Esophagus (tissue), 2 donors: Measurements from ENCODE around the gene STRIP1. TPM values are rescaled to one million over a fixed set of nuclear protein-coding genes. Genes with fewer than 3 reads are reported as not detected.
A peak's percentile ranks its signal among the peaks of the same experiment; 100 is the strongest.
"Not testable (repeated sequence)": the region's sequence is repeated elsewhere in the genome, so short reads cannot be mapped to it uniquely, and the experiment has no call there.

ENCODE experiments used
- H3K27ac ChIP-seq, 2 donors: one replicate each; pipeline ENCODE4 v1.5.1; 2013; ENCODE audit warnings: low read depth in 2 of 2, mild to moderate bottlenecking in 2 of 2, inconsistent platforms in 1 of 2, low read length in 1 of 2, moderate library complexity in 1 of 2
- H3K27me3 ChIP-seq, 2 donors: one replicate each; pipeline ENCODE4 v1.6.1; 2013; ENCODE audit warnings: low read length in 2 of 2, control low read depth in 1 of 2, mild to moderate bottlenecking in 1 of 2; ENCODE audit not compliant: insufficient read depth in 2 of 2, control insufficient read depth in 1 of 2
- H3K36me3 ChIP-seq, 2 donors: one replicate each; pipeline ENCODE4 v1.6.1; 2013; ENCODE audit warnings: low read length in 1 of 2; ENCODE audit not compliant: control insufficient read depth in 2 of 2, insufficient read depth in 2 of 2
- H3K4me1 ChIP-seq, 2 donors: one replicate each; pipeline ENCODE4 v1.6.1; 2013; ENCODE audit warnings: low read length in 1 of 2; ENCODE audit not compliant: control insufficient read depth in 2 of 2, insufficient read depth in 2 of 2
- H3K4me3 ChIP-seq, 2 donors: one replicate each; pipeline ENCODE4 v1.5.1; 2013; ENCODE audit warnings: low read length in 2 of 2, mild to moderate bottlenecking in 2 of 2, low read depth in 1 of 2, moderate library complexity in 1 of 2
- H3K9me3 ChIP-seq, 2 donors: one replicate each; pipeline ENCODE4 v1.6.1; 2013; ENCODE audit warnings: mild to moderate bottlenecking in 2 of 2, low read depth in 1 of 2, low read length in 1 of 2, moderate library complexity in 1 of 2; ENCODE audit not compliant: control insufficient read depth in 2 of 2, insufficient read depth in 1 of 2
- WGBS, 2 donors: extraction: QIAGEN DNeasy Blood & Tissue Kit; methylation state at CpG; one replicate each; pipeline ENCODE4 v1.1.7; 2013; 5-methylcytosine and 5-hydroxymethylcytosine counted together
- polyA plus RNA-seq, 2 donors: library from polyadenylated mRNA; stranded (reverse); fragments of 200-250 nt; gene quantifications; one replicate each; pipeline ENCODE4 v1.2.3, GENCODE V29; 2013
- donor health status: healthy with polysubstance abuse.
- donor health status: Bipolar disorder and iron deficiency.

Gene STRIP1
- polyA plus RNA-seq, 2 donors, result 12.3 to 14.0 TPM

DNA sequence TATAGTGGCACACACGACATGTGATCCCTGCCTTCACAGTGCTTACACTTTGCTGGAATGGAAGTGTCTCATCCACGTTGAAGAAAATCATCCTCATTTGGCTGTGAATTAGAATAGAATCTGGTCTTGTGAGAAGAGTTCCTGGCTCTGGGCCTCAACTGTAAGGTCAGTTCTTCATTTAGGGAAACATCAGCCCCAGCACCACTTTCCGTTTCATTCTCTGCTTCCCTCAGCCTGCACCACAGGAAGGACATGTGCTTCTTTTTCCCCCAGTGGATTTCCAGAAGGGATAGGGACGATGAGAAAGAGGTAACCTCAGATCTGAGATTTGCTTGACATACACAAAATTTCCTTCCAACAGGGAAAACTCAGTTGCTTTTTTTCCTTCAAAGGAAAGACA, 39.7 kb downstream of the STRIP1 start:
- WGBS, 2 donors, result 80 to 82% methylated on average over 4 of the region's 4 CpGs
- no peaks in the 10 kb centered on the region for H3K36me3 ChIP-seq
- H3K4me1 ChIP-seq, result peaks cover 3 to 4% of the 10 kb centered on the region in 2 donors
- H3K27me3 ChIP-seq, result peaks cover 3 to 21% of the 10 kb centered on the region in 2 donors
- H3K27ac ChIP-seq, result no peak overlapping the region
- H3K9me3 ChIP-seq, result no peaks in the 10 kb centered on the region
- H3K4me3 ChIP-seq, result no peak overlapping the region

DNA sequence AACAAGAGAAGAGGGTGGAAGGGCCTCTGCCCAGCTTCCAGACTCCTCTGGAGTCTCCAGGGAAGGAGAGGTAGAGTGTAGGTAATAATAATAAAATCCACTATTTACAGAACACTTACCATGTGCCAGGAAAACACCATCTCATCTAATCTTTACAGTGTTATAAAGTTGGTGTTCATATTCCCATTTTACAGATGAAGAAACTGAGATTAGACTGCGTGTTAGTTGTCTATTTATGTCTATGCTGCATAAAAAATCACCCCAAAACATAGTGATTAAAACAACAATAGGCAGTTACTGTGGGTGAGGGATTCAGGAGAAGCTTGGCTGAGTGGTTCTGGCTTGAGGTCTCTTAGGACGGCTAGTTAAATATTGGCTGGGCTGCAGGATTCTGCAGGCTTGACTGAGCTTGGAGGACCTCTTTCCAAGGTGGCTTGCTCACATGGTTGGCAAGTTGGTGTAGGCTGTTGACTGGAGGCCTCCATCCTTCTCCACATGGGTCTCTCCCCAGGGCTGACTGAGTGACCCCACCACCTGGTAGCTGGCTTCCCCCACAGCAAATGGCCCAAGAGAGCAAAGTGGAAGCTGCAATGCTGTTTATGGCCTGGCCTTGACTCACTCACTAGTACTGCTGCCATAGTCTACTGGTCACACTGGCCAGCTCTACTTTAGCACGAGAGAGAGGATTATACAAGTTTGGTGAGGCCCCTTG, 42.5 kb downstream of the STRIP1 start:
- Histone ChIP-seq H3K36me3 (no peaks in the 10 kb centered on the region), H3K4me3 (no peak overlapping the region), H3K27ac (no peak overlapping the region), H3K27me3 (no peaks in the 10 kb centered on the region), H3K9me3 (no peaks in the 10 kb centered on the region), H3K4me1 (no peaks in the 10 kb centered on the region)
- WGBS, 2 donors, result 80 to 85% methylated on average over 3 of the region's 3 CpGs

DNA sequence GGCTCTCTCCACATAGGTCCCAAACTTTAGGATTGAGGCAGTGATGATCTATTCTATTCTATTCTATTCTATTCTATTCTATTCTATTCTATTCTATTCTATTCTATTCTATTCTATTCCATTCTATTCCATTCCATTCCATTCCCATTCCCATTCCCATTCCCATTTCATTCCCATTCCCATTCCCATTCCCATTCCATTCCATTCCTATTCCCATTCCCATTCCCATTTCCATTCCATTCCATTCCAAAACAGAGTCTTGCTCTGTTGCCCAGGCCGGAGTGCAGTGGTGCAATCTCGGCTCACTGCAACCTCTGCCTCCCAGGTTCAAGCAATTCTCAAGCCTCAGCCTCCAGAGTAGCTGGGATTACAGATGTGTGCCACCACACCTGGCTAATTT, 45.6 kb downstream of the STRIP1 start:
- H3K36me3 ChIP-seq, H3K9me3 ChIP-seq, H3K27ac ChIP-seq, H3K4me3 ChIP-seq, H3K4me1 ChIP-seq, H3K27me3 ChIP-seq: not testable (repeated sequence)
- 93 to 98% methylated on average over 2 of the region's 2 CpGs for WGBS, 2 donors

DNA sequence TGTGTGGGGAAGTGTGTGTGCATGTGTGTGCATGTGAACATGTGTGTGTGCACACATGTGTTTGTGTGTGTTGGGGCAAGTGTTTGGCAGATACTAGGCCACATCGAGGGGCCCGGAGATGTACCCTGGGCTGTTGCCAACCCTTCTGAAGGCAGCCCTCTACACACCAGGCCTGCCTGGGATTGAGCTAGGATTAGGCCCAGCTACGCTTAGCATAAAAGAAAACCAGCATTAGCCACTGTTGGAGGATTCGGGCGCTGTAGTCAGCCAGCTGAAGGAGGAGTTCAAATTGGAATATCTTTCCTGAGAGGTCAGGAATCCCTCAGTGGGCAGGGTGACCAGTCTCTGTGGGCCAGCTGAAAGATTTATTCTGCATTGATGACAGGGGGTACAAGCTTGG, 46.6 kb downstream of the STRIP1 start:
- H3K27ac ChIP-seq, result no peak overlapping the region
- no peaks in the 10 kb centered on the region for H3K9me3 ChIP-seq
- no peaks in the 10 kb centered on the region for H3K27me3 ChIP-seq
- no peak overlapping the region for H3K4me3 ChIP-seq
- WGBS, 2 donors, result 87 to 89% methylated on average over 5 of the region's 5 CpGs
- peaks cover 0 to 4% of the 10 kb centered on the region in 2 donors for H3K4me1 ChIP-seq
- H3K36me3 ChIP-seq, result no peaks in the 10 kb centered on the region

GRCh38 chr1:110082477-110082876, 48.1 kb downstream of the STRIP1 start:
- WGBS, 2 donors, result 90 to 97% methylated on average over 5 of the region's 5 CpGs
- Histone ChIP-seq H3K27me3 (no peaks in the 10 kb centered on the region), H3K4me3 (no peak overlapping the region)

GRCh38 chr1:110083061-110083865, 48.8 kb downstream of the STRIP1 start:
- peaks cover 0 to 4% of the 10 kb centered on the region in 2 donors for H3K4me1 ChIP-seq
- H3K27ac ChIP-seq, result no peak overlapping the region
- H3K9me3 ChIP-seq, result no peaks in the 10 kb centered on the region
- peak overlapping the region in 1 of 2 donors; percentile 59 for H3K4me3 ChIP-seq
- H3K27me3 ChIP-seq, result no peaks in the 10 kb centered on the region
- WGBS, 2 donors, result 43 to 46% methylated on average over 15 of the region's 15 CpGs
- no peaks in the 10 kb centered on the region for H3K36me3 ChIP-seq

More at GRCh38 chr1:110082477-110082876, 48.1 kb downstream of the STRIP1 start:
- Histone ChIP-seq H3K36me3 (no peaks in the 10 kb centered on the region), H3K4me1 (peaks cover 0 to 4% of the 10 kb centered on the region in 2 donors), H3K9me3 (no peaks in the 10 kb centered on the region), H3K27ac (no peak overlapping the region)

GRCh38 chr1:110083866-110084226, 49.4 kb downstream of the STRIP1 start:
- Histone ChIP-seq H3K27ac (peak overlapping the region in 1 of 2 donors; percentile 23), H3K27me3 (no peaks in the 10 kb centered on the region)
- WGBS, 2 donors, result 5 to 8% methylated on average over 31 to 37 of the region's 37 CpGs

GRCh38 chr1:110084227-110085078, 50.0 kb downstream of the STRIP1 start:
- peaks cover 0 to 4% of the 10 kb centered on the region in 2 donors for H3K4me1 ChIP-seq
- H3K27me3 ChIP-seq, result no peaks in the 10 kb centered on the region
- peak overlapping the region; percentile 46 to 59 for H3K4me3 ChIP-seq
- H3K27ac ChIP-seq, result peak overlapping the region; percentile 23 to 36
- H3K36me3 ChIP-seq, result no peaks in the 10 kb centered on the region
- WGBS, 2 donors, result 4% methylated on average over 72 of the region's 72 CpGs
- H3K9me3 ChIP-seq, result no peaks in the 10 kb centered on the region

More at GRCh38 chr1:110083866-110084226, 49.4 kb downstream of the STRIP1 start:
- peaks cover 0 to 4% of the 10 kb centered on the region in 2 donors for H3K4me1 ChIP-seq
- H3K36me3 ChIP-seq, result no peaks in the 10 kb centered on the region
- H3K4me3 ChIP-seq, result peak overlapping the region; percentile 46 to 59
- H3K9me3 ChIP-seq, result no peaks in the 10 kb centered on the region

DNA sequence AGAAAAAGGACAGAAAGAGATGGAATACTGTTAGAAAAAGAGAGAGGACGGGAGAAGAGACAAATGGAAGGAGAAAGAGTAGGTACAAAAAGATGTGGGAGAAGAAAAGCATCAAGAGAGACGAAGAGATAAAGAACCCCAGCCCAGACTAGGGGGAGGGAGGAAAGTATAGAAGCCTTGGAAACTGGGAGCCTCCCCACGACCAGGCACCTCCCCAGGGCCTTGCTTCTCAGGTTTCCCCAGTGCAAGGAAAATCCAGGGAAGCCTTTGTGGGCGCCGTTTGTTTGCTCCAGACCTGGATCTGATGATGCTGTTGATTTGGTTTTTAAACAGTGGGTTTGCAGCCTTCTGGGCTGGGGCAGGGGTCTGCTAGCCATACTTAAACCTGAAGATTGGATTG, 51.2 kb downstream of the STRIP1 start:
- 84 to 86% methylated on average over 5 of the region's 5 CpGs for WGBS, 2 donors
- no peaks in the 10 kb centered on the region for H3K36me3 ChIP-seq

More for the DNA sequence above, 51.2 kb downstream of the STRIP1 start:
- Histone ChIP-seq H3K27me3 (no peaks in the 10 kb centered on the region), H3K4me1 (peaks cover 0 to 4% of the 10 kb centered on the region in 2 donors), H3K4me3 (no peak overlapping the region), H3K27ac (no peak overlapping the region), H3K9me3 (no peaks in the 10 kb centered on the region)
